ENCODE data around the gene PHF2.

DNA sequence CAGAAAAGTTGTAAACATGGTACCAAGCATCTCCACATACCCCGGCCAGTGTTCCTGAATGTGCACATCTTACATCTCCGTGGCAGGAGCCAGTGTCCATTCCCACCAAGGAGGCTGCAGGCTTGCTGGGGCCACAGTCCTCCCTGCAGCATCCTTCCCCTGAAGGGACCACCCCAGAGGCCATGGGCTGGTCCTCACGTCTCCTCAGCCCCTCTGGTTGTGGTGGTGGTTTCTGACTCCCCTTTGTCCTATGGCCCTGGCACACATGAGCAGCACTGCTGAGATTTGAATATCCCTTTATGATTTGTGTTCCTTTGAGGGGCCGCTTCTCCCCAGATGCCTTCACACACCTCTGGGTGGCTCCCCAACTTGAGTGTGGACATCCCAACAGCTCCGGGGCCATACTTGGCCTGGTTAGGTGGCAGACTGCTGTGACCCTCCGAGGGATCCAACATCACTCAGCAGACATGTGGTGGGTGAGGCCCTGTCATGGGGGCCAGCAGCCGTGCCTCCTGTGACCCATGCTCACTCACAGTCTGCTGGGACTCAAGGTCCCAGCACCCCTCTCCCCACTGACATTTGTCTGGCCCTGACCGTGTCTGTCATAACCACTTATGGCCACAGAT lies 14.3 kb downstream of the PHF2 start:
- TF ChIP-seq, protein P1, sequence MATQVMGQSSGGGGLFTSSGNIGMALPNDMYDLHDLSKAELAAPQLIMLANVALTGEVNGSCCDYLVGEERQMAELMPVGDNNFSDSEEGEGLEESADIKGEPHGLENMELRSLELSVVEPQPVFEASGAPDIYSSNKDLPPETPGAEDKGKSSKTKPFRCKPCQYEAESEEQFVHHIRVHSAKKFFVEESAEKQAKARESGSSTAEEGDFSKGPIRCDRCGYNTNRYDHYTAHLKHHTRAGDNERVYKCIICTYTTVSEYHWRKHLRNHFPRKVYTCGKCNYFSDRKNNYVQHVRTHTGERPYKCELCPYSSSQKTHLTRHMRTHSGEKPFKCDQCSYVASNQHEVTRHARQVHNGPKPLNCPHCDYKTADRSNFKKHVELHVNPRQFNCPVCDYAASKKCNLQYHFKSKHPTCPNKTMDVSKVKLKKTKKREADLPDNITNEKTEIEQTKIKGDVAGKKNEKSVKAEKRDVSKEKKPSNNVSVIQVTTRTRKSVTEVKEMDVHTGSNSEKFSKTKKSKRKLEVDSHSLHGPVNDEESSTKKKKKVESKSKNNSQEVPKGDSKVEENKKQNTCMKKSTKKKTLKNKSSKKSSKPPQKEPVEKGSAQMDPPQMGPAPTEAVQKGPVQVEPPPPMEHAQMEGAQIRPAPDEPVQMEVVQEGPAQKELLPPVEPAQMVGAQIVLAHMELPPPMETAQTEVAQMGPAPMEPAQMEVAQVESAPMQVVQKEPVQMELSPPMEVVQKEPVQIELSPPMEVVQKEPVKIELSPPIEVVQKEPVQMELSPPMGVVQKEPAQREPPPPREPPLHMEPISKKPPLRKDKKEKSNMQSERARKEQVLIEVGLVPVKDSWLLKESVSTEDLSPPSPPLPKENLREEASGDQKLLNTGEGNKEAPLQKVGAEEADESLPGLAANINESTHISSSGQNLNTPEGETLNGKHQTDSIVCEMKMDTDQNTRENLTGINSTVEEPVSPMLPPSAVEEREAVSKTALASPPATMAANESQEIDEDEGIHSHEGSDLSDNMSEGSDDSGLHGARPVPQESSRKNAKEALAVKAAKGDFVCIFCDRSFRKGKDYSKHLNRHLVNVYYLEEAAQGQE (IDR thresholded peaks at IDR 0.05; ENCODE audit: insufficient replicate concordance, low read depth): no peak
- no peak for TF ChIP-seq CTCF (IDR thresholded peaks at IDR 0.05; ENCODE audit: insufficient read depth, low read length)
